OCI-LY3 (cell line): ENCODE results near the gene TACC2.

ENCODE experiments used
- H2AFZ ChIP-seq: fragments of 200-600, 300-600 bp; shearing (Covaris generic); 2 replicates; pipeline ENCODE4 v1.6.0; 2014; ENCODE audit warnings: antibody characterized with exemption, low read depth, low read length
- H3K27ac ChIP-seq: fragments of 200-600, 300-600 bp; sonication (generic); 2 replicates; pipeline ENCODE4 v1.5.1; 2014; ENCODE audit warnings: mild to moderate bottlenecking, low read length, moderate library complexity, mixed read lengths
- H3K27me3 ChIP-seq: fragments of 200-600, 300-600 bp; sonication (generic); 2 replicates; pipeline ENCODE4 v1.6.1; 2014; ENCODE audit warnings: low read depth, low read length, mixed read lengths
- H3K36me3 ChIP-seq: fragments of 200-600, 300-600 bp; sonication (generic); replicated peaks from 2 replicates; pipeline ENCODE3; 2014; ENCODE audit warnings: low read depth, low read length, mixed read lengths
- H3K4me1 ChIP-seq: fragments of 300-600, 200-600 bp; sonication (generic); 2 replicates; pipeline ENCODE4 v1.6.1; 2014; ENCODE audit warnings: low read length, mixed read lengths
- H3K4me2 ChIP-seq: fragments of 200-600, 300-600 bp; sonication (generic); 2 replicates; pipeline ENCODE4 v1.6.1; 2014; ENCODE audit warnings: low read length, mixed read lengths
- H3K4me3 ChIP-seq: fragments of 300-600, 200-600 bp; sonication (generic); 2 replicates; pipeline ENCODE4 v1.5.1; 2014; ENCODE audit warnings: antibody characterized with exemption, mild to moderate bottlenecking, low read length, moderate library complexity
- H3K79me2 ChIP-seq: fragments of 300-600, 200-600 bp; shearing (Covaris generic); 2 replicates; pipeline ENCODE4 v1.6.1; 2014; ENCODE audit warnings: mild to moderate bottlenecking, low read length, mixed read lengths
- H3K9ac ChIP-seq: fragments of 300-600, 200-600 bp; shearing (Covaris generic); 2 replicates; pipeline ENCODE4 v1.6.0; 2014; ENCODE audit warnings: mild to moderate bottlenecking, low read length, moderate library complexity
- H3K9me3 ChIP-seq: fragments of 200-600, 300-600 bp; shearing (Covaris generic); 2 replicates; pipeline ENCODE4 v1.6.1; 2014; ENCODE audit warnings: low read length, mixed read lengths; ENCODE audit not compliant: insufficient read depth
- H4K20me1 ChIP-seq: fragments of 200-600, 300-600 bp; sonication (generic); 2 replicates; pipeline ENCODE4 v1.6.1; 2016; ENCODE audit warnings: low read length, mixed read lengths; ENCODE audit not compliant: insufficient read depth
- CTCF ChIP-seq: fragments of 200-600, 300-600 bp; sonication (generic); IDR thresholded peaks from 2 replicates; pipeline ENCODE4 v1.5.1; 2014; ENCODE audit warnings: antibody characterized with exemption, low read length, low read depth
- EZH2phosphoT487 ChIP-seq: fragments of 200-600 bp; shearing (Covaris generic); IDR thresholded peaks from 2 replicates; pipeline ENCODE4 v1.6.1; 2018; ENCODE audit warnings: antibody characterized with exemption, mixed run types, low read depth

Gene TACC2

GRCh38 chr10:122204691-122205489 is 215.9 kb downstream of the TACC2 start:
- Histone ChIP-seq H3K4me3 (no peak overlapping the region), H3K9me3 (no peaks in the 10 kb centered on the region), H3K4me1 (no peaks in the 10 kb centered on the region), H3K27me3 (no peaks in the 10 kb centered on the region), H3K4me2 (no peak overlapping the region), H4K20me1 (no peaks in the 10 kb centered on the region), H3K36me3 (no peaks in the 10 kb centered on the region), H2AFZ (no peak overlapping the region), H3K79me2 (no peaks in the 10 kb centered on the region), H3K27ac (no peak overlapping the region), H3K9ac (no peak overlapping the region)
- no peak for TF ChIP-seq CTCF
- TF ChIP-seq EZH2phosphoT487 = no peak

- Histone ChIP-seq H3K4me3 (no peak overlapping the region), H3K4me2 (no peak overlapping the region), H3K27ac (no peak overlapping the region), H3K36me3 (no peaks in the 10 kb centered on the region), H3K27me3 (no peaks in the 10 kb centered on the region), H3K9ac (no peak overlapping the region), H3K4me1 (no peaks in the 10 kb centered on the region), H4K20me1 (no peaks in the 10 kb centered on the region), H3K9me3 (no peaks in the 10 kb centered on the region), H2AFZ (no peak overlapping the region), H3K79me2 (no peaks in the 10 kb centered on the region)
- TF ChIP-seq CTCF (no peak), EZH2phosphoT487 (no peak)
Observed at GRCh38 chr10:122206471-122207065, 217.6 kb downstream of the TACC2 start.

- no peak overlapping the region for H2AFZ ChIP-seq
- no peaks in the 10 kb centered on the region for H3K79me2 ChIP-seq
- H3K9me3 ChIP-seq = no peaks in the 10 kb centered on the region
- no peaks in the 10 kb centered on the region for H3K36me3 ChIP-seq
- TF ChIP-seq CTCF = no peak
- TF ChIP-seq EZH2phosphoT487 = no peak
- no peak overlapping the region for H3K4me3 ChIP-seq
- no peak overlapping the region for H3K9ac ChIP-seq
- H3K27ac ChIP-seq = no peak overlapping the region
- no peaks in the 10 kb centered on the region for H3K4me1 ChIP-seq
- H3K4me2 ChIP-seq = no peak overlapping the region
- no peaks in the 10 kb centered on the region for H4K20me1 ChIP-seq
- no peaks in the 10 kb centered on the region for H3K27me3 ChIP-seq
Observed at GRCh38 chr10:122207163-122207562, 218.2 kb downstream of the TACC2 start.

- H3K9ac ChIP-seq = no peak overlapping the region
- no peak overlapping the region for H3K27ac ChIP-seq
Observed at GRCh38 chr10:122207596-122207995, 218.6 kb downstream of the TACC2 start.

More at GRCh38 chr10:122207596-122207995, 218.6 kb downstream of the TACC2 start:
- Histone ChIP-seq H3K79me2 (no peaks in the 10 kb centered on the region), H4K20me1 (no peaks in the 10 kb centered on the region), H3K4me2 (no peak overlapping the region), H3K27me3 (no peaks in the 10 kb centered on the region), H3K4me1 (no peaks in the 10 kb centered on the region), H2AFZ (no peak overlapping the region), H3K4me3 (no peak overlapping the region), H3K9me3 (no peaks in the 10 kb centered on the region), H3K36me3 (no peaks in the 10 kb centered on the region)
- TF ChIP-seq EZH2phosphoT487 (no peak), CTCF (no peak)
